A172 (cell line): ENCODE measurements around the gene RAC2. TPM values are rescaled to one million over a fixed set of nuclear protein-coding genes. Genes with fewer than 3 reads are reported as not detected.
"Not testable (repeated sequence)": the region's sequence is repeated elsewhere in the genome, so short reads cannot be mapped to it uniquely, and the experiment has no call there.

Source experiments
- DNase-seq: peaks from one replicate; pipeline ENCODE4 v3.0.0-alpha.2; 2015; ENCODE audit warnings: low spot score
- total RNA-seq: library from RNA; depleted of rRNA; stranded (reverse); fragments of >200 nt; shearing (Covaris generic); gene quantifications from 2 replicates; pipeline ENCODE4 v1.2.3, GENCODE V29; 2014

The RAC2 gene
- total RNA-seq, 1 experiment from 2014 or later, result 51.7 TPM

DNA sequence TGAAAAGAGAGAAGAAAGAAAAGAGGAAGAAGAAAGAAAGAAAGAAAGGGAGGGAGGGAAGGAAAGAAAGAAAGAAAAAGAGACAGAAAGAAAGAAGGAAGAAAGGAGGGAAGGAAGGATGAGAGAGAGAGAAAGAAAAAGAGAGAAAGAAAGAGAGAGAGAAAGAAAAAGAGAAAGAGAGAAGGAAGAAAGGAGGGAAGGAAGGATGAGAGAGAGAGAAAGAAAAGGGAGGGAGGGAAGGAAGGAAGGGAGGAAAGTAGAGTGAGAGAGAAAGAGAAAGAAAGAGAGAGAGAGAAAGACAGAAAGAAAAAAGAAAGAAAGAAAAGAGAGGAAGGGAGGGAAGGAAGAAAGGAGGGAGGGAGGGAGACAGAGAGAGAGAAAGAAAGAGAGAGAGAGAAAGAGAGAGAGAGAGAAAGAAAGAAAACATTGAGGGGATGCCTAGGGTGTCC is 11.5 kb upstream of the RAC2 start:
- DNase-seq, result no peak

DNA sequence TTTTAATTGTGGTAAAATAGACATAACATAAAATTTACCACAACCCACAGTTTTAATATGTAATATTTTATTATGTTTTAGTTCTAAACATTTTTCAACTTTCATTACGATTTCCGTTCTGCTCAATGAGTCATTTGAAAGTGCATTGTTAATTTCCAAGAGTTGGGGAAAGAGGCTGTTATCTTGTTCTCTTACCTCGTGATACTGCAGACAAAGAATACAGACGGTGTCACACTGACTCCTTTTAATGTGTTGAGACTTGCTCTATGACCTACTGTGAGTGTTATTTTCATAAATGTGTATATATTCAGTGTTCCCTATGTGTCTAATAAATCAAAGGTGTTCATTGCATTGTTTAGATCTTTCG is 10.8 kb upstream of the RAC2 start:
- peak; percentile 53 for DNase-seq

DNA sequence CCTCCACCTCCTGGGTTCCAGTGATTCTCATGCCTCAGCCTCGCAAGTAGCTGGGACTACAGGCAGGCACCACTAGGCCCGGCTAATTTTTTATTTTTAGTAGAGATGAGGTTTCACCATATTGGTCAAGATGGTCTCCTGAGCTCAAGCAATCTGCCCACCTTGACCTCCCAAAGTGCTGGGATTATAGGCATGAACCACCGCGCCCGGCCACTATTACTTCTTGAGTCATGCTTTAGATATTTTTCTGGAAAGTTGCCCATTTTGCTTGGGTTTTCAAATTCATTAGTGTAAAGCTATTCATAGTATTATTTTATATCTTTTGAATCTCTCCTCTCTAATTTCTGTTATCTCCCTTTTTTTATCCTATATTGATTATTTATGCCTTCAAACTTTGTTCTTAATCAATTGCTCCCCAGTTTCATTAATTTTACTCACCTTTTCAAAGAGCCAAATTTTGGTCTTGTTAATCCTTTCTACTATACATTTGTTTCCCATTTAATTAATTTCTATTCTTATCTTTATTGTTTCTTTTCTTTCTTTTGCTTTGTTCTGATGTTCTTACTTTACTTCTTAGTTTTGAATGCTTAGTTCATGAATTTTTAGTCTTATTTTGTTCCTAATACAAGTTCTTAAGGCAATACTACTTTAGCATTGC is 10.3 kb upstream of the RAC2 start:
- DNase-seq, result peak; percentile 63

DNA sequence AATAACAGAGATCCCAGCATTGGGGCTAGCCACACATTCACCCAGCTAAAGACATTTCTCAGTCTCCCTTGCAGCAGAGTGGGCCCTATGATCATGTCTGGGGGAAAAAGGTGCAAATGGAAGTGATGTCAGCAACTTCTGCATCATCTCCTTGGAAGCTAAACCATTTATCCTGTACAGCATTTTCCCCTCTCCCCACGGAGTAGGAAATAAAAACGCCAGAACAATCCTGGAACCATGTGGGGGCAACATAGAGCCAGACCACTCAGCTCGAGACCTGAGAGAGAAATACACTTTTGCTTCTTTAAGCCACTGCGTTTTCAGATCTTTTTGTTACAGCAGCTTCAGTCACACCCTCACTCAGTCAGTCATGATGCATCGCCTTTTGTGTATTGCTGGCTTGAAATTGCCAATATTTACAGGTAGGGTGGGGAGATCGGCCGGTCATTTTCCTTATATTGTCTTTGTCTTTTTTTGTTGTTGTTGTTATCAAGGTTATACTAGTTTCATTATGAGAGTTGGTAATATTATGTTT is 9.1 kb upstream of the RAC2 start:
- DNase-seq, result no peak

DNA sequence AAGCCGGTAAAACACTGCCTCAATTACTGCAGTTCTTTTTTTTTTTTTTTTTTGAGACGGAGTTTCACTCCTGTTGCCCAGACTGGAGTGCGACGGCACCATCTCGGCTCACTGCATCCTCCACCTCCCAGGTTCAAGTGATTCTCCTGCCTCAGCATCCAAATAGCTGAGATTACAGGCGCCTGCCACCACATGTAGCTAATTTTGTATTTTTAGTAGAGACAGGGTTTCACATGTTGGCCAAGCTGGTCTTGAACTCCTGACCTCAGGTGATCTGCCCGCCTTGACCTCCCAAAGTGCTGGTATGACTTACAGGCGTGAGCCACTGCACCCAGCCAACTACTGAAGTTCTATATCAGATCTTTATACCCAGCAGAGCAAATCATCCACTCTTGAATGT is 7.8 kb upstream of the RAC2 start:
- DNase-seq, result not testable (repeated sequence)

DNA sequence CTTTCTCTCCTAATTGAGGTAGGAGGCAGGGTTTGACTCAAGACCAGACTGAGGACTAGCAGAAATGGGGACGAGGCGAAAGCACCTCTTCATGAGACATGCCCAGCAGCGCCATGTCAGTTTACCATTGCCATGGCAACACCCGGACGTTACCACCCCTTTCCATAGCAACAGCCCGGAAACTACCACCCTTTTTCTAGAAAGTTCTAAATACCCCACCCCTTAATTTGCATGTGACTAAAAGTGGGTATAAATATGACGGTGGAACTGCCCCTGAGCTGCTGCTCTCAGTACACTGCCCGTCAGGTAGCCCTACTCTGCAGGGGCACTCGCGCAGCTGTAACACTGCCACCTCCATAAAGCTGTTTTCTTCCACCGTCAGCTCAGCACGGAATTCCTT is 5.9 kb upstream of the RAC2 start:
- DNase-seq, result no peak

DNA sequence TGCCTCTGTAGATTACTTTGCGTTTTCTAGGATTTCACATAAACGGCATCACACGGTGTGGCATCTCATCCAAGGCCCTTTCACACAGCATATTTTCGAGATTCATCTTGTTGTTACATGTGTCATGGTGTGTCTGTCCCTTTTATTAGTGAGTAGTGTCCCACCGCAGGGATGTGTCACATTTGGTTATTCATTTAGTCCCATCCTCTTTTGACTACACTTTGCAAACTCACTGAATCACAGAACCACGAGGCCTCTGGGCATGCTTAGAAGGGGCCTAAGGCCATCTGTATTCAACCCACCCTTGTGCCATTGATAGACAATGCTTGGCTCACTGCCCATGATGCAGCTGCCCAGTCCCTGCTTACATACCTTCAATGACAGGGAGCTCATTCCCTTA is 4.2 kb upstream of the RAC2 start:
- DNase-seq, result no peak

DNA sequence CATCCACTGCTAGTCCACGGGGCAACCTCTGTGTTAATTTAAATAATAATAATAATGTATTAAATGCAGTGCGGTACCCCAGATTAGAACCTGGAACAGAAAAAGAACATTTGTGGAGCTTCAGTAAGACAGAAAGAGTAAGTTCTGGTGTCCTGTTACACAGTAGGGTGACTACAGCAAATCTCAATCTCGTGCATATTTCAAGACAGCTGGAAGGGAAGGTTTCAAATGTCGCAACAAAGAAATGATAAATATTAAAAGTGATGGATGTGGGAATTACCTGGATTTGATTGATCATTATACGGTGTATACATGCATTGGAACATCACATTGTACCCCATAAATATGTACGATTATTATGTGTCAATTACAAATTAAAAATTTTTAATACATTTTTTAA is 1.7 kb upstream of the RAC2 start:
- DNase-seq, result no peak

DNA sequence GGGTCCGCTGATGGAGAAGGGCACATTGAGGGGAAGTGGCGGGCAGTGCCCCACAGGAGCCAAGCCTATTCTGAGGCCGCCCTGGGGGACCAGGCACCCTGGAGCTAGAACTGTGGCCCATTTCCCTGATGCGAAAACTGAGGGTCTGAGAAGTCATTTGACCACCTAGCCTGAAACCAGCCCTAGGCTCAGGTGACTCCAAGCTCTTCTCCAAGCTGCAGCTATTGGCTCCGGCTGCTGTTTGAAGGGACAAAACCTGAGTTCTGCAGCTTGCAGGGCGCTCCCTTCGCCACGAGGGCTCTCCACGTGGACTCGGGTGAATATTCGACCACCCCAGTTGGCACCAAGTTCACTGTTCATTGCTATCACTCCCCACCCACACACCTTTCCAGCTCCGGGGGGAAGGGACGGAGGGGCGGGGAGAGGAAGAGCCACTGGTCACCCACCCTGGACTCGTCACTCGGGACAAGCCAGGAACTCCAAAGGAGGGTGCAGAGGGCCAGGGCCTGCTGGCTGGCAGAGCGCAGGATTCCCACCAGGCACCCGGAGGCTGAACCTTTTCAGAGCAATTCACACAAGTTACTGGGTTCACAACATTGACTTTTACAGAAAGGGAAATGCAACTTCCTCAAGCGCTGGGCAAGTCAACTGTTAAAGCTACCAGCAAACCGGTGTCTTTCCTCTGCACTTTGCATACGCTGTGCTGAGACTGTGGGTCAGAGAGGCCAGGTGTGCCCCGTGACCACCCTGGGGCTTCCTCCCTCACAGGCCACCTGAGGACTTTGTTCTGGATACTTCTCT is 1.1 kb upstream of the RAC2 start:
- DNase-seq, result no peak

DNA sequence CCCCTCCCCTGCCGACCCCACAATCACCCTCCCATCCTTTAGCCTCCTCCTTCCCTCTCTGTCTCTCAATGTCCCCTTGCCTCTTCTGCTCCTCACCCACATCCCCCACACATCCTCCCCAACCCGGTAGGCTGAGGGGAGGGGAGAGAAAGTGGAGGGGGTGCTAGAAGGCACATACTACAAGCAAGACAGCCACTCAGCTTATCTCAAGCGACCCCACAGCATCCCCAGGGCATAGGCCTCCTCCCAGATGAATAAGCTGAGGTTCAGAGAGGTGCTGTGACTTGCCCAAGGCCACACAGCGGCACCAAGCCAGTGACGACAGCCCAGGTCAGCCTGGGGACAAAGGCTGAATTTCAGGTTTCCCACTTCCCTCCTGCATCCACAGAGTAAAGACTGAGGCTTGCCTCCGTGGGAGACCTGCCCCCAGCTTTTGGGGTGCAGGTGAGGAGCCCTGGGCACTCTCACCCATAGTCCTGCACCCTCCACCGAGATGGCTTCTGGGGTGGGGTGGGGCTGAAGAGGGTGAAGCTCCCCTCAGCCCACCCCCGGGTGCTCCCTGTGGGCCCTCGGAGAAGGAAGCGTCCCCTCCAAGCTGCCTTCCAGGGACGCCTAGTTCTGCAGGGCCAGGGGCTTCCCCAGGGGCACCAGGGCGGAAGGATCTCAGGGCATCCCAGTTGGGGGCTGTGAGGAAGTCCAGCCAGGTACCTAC is 511 bp downstream of the RAC2 start:
- no peak for DNase-seq

DNA sequence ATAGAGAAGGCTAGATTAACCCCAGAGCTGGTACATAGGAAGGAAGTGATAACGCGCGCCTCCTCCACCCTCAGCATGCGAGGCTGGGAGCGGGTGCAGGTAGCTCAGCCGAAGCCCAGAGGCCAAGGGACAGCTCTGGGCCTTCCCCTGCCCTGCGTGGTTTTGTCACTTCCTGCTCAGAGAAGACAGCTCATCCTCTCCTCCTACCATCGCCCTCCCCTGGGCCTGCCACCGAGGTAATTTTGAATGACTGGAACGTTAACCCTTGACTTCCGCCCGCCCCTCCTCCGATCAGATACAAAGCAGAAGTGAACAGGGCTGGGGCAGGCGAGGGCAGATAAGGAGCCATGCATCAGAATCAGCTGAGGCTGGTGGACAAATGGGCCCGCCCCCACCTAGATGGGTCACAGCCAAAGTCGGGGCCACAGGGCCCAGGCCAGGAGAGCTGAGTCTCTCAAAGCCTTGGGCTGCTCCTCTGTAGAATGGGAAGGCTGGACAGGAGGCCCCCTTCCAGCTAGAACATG is 1.6 kb downstream of the RAC2 start:
- peak; percentile 80 for DNase-seq

DNA sequence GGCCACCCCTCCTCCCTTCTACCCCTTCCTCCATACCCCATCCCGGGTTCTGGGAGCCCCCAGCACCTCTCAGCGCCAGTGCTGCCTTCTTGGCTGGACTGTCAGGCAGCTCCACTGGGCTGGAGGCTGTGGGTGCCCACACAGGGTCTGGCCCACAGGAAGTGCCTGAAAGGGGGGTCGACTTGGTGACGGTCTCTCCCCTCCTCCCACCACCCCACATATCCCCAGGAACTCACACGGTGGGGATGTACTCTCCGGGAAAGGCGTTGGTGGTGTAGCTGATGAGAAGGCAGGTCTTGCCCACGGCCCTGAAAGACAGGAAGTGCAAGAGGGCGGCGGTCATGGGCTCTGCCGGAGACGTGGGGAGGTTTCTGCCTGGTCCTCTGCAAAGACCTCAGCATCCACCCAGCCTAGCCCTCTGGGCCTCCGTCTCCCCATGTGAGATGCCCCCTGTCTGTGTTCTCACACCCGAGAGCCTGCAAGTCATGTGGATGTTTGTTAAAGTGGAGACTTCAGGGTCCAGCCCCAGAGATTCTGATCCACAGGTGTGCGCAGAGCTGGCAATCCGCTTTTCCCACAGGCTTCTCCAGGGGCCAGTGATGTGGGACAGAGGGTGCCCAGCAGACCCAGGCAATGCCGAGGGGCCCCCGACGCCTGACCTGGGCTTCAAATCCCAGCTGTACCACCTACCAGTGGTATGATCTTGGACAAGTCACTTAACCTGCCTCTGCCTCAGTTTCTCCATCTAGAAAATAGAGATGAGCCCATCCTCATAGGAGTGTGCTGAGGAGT is 2.5 kb downstream of the RAC2 start:
- DNase-seq, result no peak

DNA sequence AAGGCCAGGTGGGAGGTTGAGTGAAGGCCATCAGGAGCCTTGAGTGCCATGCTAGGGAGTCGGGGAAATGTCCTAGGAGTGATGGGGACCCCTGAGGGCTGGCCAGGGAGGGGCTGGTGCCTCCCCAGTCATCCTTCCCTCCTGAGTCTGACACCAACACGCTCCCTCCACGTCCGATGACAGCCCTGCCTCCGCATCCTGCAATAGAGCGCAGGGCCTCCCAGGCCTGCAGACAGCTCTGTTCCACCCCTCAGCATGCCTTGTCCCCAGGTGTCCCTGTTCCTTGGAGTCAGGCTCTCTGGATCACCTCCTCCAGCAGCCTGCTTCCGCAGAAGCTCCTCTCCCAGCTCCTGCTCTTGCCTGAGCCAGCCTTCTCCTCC is 3.1 kb downstream of the RAC2 start:
- no peak for DNase-seq

DNA sequence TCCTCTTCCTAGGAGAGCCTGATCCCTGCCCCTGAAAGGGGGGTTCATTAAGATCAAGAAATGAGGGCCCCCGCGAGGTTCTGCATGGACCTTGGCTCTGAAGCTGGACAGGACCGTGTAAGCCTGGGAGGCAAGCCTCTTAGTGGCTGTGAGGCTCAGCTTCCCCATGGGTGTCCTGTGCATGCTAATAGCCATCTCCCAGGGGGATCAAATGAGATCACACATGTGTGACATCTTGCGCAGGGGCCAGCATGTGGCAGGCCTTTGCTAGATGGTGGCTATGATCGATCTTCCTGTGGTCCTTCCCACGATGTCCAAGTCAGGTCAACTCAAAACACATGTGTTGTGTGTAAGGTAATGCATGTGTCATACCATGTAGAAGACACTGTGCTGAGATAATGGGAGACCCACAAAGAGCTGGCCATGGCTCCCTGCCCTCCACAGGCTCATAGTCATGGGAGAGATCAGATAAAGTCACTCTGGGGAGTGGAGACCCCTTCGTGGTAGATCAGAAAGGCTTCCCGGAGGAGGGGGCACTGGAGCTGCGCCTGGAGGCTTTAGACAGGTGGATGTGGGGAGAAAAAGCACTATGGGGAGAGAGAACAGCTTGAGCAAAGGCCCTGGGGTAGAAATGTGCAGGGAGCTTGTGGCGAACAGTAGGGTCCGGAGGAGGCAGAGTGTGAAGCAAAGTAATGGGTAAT is 3.7 kb downstream of the RAC2 start:
- DNase-seq, result no peak

DNA sequence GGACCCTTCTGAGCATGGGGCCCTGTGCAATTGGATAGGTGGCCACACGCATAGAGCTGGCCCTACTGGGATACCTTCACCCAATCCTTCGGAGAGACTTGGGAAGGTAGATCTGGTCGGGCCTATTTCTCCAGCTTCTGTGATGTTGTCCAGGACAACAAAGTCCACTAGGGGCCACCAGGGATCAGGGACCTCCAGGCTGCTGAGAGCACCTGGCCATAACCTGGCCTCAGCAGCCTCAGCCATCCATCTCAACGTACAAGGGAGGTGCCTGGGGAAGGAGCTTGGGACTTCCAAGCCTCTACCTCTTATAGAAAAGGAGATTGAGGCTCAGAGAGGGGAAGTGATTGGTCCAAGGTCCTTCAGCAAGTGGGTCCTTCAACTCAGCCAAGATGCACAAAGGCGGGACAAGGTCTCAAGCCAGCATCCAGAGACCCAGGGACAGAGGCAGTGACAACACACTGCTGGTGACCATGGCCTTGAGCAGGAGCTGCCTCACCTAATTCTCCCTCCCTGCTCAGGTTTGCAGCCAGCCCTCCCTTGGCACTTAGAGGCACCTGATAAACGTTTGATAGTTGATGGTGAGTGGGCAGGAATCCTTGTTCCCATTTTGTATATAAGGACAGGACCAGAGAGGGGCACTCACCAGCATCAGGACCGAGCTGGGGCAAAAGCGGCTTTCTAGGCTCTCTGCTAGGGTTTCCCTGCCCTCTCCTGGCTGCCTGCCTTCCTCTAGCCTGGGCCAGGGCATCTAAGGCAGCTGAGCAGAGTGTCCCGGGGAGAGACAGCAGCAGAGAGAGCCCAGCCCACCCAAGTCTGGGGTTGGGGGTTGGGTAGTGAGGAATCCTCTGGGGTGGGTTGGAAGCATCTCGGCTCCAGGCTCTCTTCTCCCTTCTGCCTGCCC is 4.5 kb downstream of the RAC2 start:
- DNase-seq, result no peak

DNA sequence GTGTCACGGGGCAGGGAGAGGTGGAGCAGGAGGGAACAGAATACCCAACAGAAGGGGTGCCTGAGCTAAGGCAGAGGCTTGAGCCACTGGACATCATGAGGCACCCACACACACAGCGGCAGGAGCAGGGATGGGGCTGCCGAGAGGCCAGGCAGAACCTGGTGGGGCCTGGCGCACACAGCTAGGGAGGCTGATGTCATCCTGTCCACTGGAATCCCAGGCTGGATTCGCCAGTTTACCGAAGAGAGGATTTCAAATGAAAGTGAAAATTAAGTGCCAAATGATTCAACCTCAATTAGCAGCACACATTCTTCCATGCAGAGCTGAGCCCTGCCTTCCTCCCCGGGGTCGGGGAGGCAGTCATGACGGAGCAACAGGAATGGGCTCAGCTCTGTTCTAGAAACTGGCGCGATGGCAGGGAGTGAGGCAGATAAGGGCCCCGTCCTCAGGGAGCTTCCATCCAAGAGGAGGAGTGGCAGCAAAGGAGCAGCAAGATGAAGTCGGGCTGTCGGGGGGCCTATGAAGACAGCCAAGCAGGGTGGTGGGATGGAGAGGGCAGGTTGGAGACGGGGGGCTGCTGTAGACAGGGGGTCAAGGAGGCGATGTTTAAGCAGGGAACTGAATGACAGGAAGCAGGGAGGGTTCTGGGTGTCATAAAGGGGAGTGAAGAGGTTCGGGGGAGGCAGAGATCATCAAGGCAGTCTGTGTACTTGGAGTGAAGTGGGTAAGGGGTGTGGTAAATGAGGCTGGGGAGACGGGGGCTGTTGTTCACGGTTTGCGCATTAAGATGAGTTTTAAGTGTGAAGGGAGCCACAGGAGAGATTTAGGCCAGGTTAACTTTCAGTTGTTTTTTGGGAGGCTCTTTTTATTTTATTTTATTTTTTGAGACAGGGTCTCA is 6.4 kb downstream of the RAC2 start:
- peak; percentile 32 for DNase-seq

DNA sequence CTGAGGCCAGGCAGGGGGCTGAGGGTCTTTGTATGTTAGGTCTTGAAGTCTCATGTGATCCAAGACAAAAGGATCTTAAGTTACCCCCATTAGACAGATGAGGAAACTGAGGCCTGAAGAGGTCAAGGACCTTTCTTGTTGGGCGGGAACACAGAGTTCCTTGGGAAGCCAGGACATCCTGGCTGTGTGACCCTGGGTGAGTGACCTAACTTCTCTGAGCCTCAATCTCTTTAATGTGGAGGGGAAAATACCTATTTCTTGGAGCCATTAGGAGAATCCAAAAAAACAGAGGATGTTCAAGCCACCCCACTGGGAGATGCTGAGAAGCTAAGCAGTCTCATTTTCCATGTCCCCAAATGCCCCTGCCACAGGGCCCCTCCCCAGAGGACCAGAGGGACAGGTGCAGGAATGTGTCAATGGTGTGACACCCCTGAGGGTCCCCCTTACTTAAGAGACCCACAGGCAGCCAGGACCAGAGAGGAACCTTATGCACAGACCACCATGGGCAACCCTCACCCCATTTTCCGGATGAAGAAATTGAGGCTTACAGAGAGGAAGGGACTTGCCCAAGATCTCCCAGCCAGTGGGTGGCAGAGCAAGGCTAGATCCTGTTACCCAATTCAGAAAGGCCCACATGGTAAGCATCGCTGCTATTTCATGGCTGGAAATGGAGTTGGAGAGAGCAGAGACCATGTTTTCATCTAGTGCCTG is 8.0 kb downstream of the RAC2 start:
- no peak for DNase-seq
